Fibroblast of skin of right quadriceps (primary cell): ENCODE results near the gene TMEM132D.

Experiments used
- DNase-seq: peaks from one replicate; pipeline ENCODE4 v3.0.0-alpha.2; 2013

Gene TMEM132D

GRCh38 chr12:129409281-129409680 is 494.5 kb downstream of the TMEM132D start:
- no peak for DNase-seq

- DNase-seq: no peak
These were observed 499.3 kb downstream of the TMEM132D start for GRCh38 chr12:129404556-129404955.

- DNase-seq: no peak
These were observed 502.3 kb downstream of the TMEM132D start for GRCh38 chr12:129401572-129401971.

GRCh38 chr12:129394177-129394825 is 509.5 kb downstream of the TMEM132D start:
- DNase-seq: no peak

GRCh38 chr12:129393357-129393937 is 510.4 kb downstream of the TMEM132D start:
- DNase-seq: no peak

- no peak for DNase-seq
These were observed 518.2 kb downstream of the TMEM132D start for GRCh38 chr12:129385637-129385990.

- DNase-seq: no peak
These were observed 519.9 kb downstream of the TMEM132D start for GRCh38 chr12:129383956-129384355.

GRCh38 chr12:129381715-129382114 is 522.1 kb downstream of the TMEM132D start:
- DNase-seq: no peak

GRCh38 chr12:129379076-129379804 is 524.6 kb downstream of the TMEM132D start:
- DNase-seq: no peak

- DNase-seq: no peak
These were observed 525.3 kb downstream of the TMEM132D start for GRCh38 chr12:129378496-129378895.

GRCh38 chr12:129373746-129374145 is 530.1 kb downstream of the TMEM132D start:
- no peak for DNase-seq

- no peak for DNase-seq
These were observed 530.9 kb downstream of the TMEM132D start for GRCh38 chr12:129372876-129373275.

GRCh38 chr12:129372348-129372747 is 531.5 kb downstream of the TMEM132D start:
- DNase-seq: no peak

- no peak for DNase-seq
These were observed 532.6 kb downstream of the TMEM132D start for GRCh38 chr12:129371268-129371667.

- no peak for DNase-seq
These were observed 537.2 kb downstream of the TMEM132D start for GRCh38 chr12:129366656-129367055.

GRCh38 chr12:129363041-129363440 is 540.8 kb downstream of the TMEM132D start:
- DNase-seq: no peak

GRCh38 chr12:129357233-129357632 is 546.6 kb downstream of the TMEM132D start:
- no peak for DNase-seq

GRCh38 chr12:129351481-129351880 is 552.3 kb downstream of the TMEM132D start:
- DNase-seq: no peak

GRCh38 chr12:129339336-129339735 is 564.5 kb downstream of the TMEM132D start:
- no peak for DNase-seq

- DNase-seq: no peak
These were observed 566.4 kb downstream of the TMEM132D start for GRCh38 chr12:129337413-129337812.

GRCh38 chr12:129335773-129336172 is 568.1 kb downstream of the TMEM132D start:
- DNase-seq: no peak

- no peak for DNase-seq
These were observed 571.5 kb downstream of the TMEM132D start for GRCh38 chr12:129332286-129332685.

GRCh38 chr12:129331356-129332085 is 572.3 kb downstream of the TMEM132D start:
- no peak for DNase-seq

GRCh38 chr12:129328235-129328634 is 575.6 kb downstream of the TMEM132D start:
- DNase-seq: no peak
